ENCODE measurements around the gene GLIS2. TPM values are rescaled to one million over a fixed set of nuclear protein-coding genes. Genes with fewer than 3 reads are reported as not detected.

Gene GLIS2
- total and polyA plus RNA-seq, 2 of the 4 experiments (the other 2 are of a cell fraction): 0.36 to 8.4 TPM

- TF ChIP-seq FOS (IDR thresholded peaks at IDR 0.05; ENCODE audit: low read depth, low read length): peak; percentile 65
- peak; percentile 26; the same call in 1 of the 2 replicates for TF ChIP-seq NFE2L2 (IDR thresholded peaks at IDR 0.05; ENCODE audit: low read depth, low read length)
These were observed 16.9 kb upstream of the GLIS2 start (continued) for GRCh38 chr16:4298761-4299522.

- no CpG with 5 or more reads among the region's 4 CpGs for WGBS, 2 experiments (ENCODE audit: extremely low coverage in 2 of 2, insufficient read length in 1 of 2)
- no peak for TF ChIP-seq RCOR1 (IDR thresholded peaks at IDR 0.05; ENCODE audit: insufficient replicate concordance, low read length)
- TF ChIP-seq MAFK (IDR thresholded peaks at IDR 0.05; ENCODE audit: low read depth, low read length): no peak
- no peak for TF ChIP-seq CEBPB (IDR thresholded peaks at IDR 0.05; ENCODE audit: low read depth, low read length)
- no peak for TF ChIP-seq FOS (IDR thresholded peaks at IDR 0.05; ENCODE audit: low read depth, low read length)
- TF ChIP-seq ELK1 (IDR thresholded peaks at IDR 0.05; ENCODE audit: borderline replicate concordance, low read depth, low read length): no peak
- TF ChIP-seq NFE2L2 (IDR thresholded peaks at IDR 0.05; ENCODE audit: low read depth, low read length): no peak
- no peak for TF ChIP-seq POLR2A (IDR thresholded peaks at IDR 0.05; ENCODE audit: low read depth, low read length)
- no peak for TF ChIP-seq MXI1 (IDR thresholded peaks at IDR 0.05; ENCODE audit: borderline replicate concordance, low read depth, low read length)
- no peak for TF ChIP-seq RFX5 (IDR thresholded peaks at IDR 0.05; ENCODE audit: low read depth, low read length)
- no peak for TF ChIP-seq SMC3 (IDR thresholded peaks at IDR 0.05; ENCODE audit: low read depth, low read length)
- no peak for TF ChIP-seq RAD21 (IDR thresholded peaks at IDR 0.05; ENCODE audit: low read length)
- no peak for TF ChIP-seq CHD1 (IDR thresholded peaks at IDR 0.05; ENCODE audit: low read depth, low read length)
- no peak for TF ChIP-seq BHLHE40 (IDR thresholded peaks at IDR 0.05; ENCODE audit: low read depth, low read length)
- no peak for TF ChIP-seq CTCF (conservative IDR thresholded peaks at IDR 0.05; ENCODE audit: low read depth, low read length)
These were observed 14.7 kb upstream of the GLIS2 start for GRCh38 chr16:4301177-4301576.

More at GRCh38 chr16:4301177-4301576, 14.7 kb upstream of the GLIS2 start:
- Histone ChIP-seq H3K9me1 (ENCODE audit: insufficient read depth, low read length) (peaks cover 5% of the 10 kb centered on the region; the same call in 1 of the 2 replicates), H4K8ac (ENCODE audit: low read depth in 2 of 2, low read length in 2 of 2) (peak overlapping the region in 1 of 2 experiments; percentile 21; a peak in 1 of 4 replicates), H4K91ac (ENCODE audit: insufficient read depth, low read depth, low read length) (no peak overlapping the region), H2BK120ac (ENCODE audit: low read depth, low read length) (peak overlapping the region; percentile 57; the same call in 1 of the 2 replicates), H3K23ac (ENCODE audit: low read depth, low read length) (no peak overlapping the region), H3K56ac (ENCODE audit: extremely low read depth, insufficient read depth, low read length) (no peak overlapping the region), H3K79me1 (ENCODE audit: low read depth in 1 of 2, low read length in 2 of 2) (peaks cover 0 to 42% of the 10 kb centered on the region in 2 experiments; a peak in 2 of 4 replicates), H2AK9ac (replicated peaks; ENCODE audit: low read depth, low read length, poor library complexity) (peak overlapping the region; percentile 55), H2AK5ac (ENCODE audit: low read depth, low read length) (no peak overlapping the region), H2BK15ac (ENCODE audit: low read depth, low read length) (no peak overlapping the region), H3K4me1 (ENCODE audit: control insufficient read depth, insufficient read depth, low read length) (peaks cover 14% of the 10 kb centered on the region), H3K4me2 (ENCODE audit: low read depth, low read length) (no peak overlapping the region), H3K27ac (ENCODE audit: insufficient read depth, low read length) (no peak overlapping the region), H3K36me3 (ENCODE audit: control insufficient read depth, insufficient read depth, low read length) (peaks cover 2% of the 10 kb centered on the region; the same call in 1 of the 2 replicates), H3K4ac (ENCODE audit: low read depth, low read length) (0 out of 2 replicates have a peak overlapping the region, but pooled peaks have one; percentile 9), H4K20me1 (ENCODE audit: insufficient read depth, low read length) (0 out of 2 replicates have a peak, but pooled peaks cover 3% of the 10 kb centered on the region), H2BK5ac (ENCODE audit: low read depth, low read length, poor library complexity, severe bottlenecking) (no peak overlapping the region), H3K27me3 (ENCODE audit: control insufficient read depth, insufficient read depth, low read length) (no peaks in the 10 kb centered on the region), H2AFZ (replicated peaks; ENCODE audit: low read length, poor library complexity) (no peak overlapping the region), H2BK20ac (ENCODE audit: low read depth, low read length) (peak overlapping the region; percentile 49; the same call in 1 of the 2 replicates), H3K14ac (replicated peaks; ENCODE audit: low read depth, low read length) (no peak overlapping the region), H3K9me3 (ENCODE audit: control insufficient read depth, insufficient read depth, low read length) (no peaks in the 10 kb centered on the region), H3K18ac (ENCODE audit: low read depth, low read length) (no peak overlapping the region), H3K9ac (ENCODE audit: low read depth, low read length) (no peak overlapping the region), H4K5ac (ENCODE audit: low read depth, low read length) (no peak overlapping the region), H3K4me3 (ENCODE audit: insufficient read depth, low read depth, low read length) (no peak overlapping the region)
- BruUV-seq (replicated peaks): no TSS peak
- dilution Hi-C loops (cut with HindIII; ENCODE audit: low sequenced_read_pairs, unreplicated experiment): no loop called here
- CTCF ChIA-PET: interaction anchor here (1.1 kb wide), 1 partner anchor 9 kb away, joined by 3 read pairs; no protein-coding TSS in a partner anchor
- DNase-seq (no peak), ATAC-seq (ENCODE audit: low read depth) (no peak)
- in situ Hi-C loops (cut with MboI; ENCODE audit: low sequenced_read_pairs): no loop called here
- POLR2A ChIA-PET (ENCODE audit: unreplicated experiment): no interaction called here
- intact Hi-C loops (cut with micrococcal nuclease): no loop called here

All from IMR-90 (cell line).